KG1 (cell line): ENCODE measurements around the gene URGCP.
A peak's percentile ranks its signal among the peaks of the same experiment; 100 is the strongest.

ENCODE experiments used
- DNase-seq: peaks from one replicate; lab custom pipeline; 2025; lab: John Stamatoyannopoulos, UW

Gene URGCP

DNA sequence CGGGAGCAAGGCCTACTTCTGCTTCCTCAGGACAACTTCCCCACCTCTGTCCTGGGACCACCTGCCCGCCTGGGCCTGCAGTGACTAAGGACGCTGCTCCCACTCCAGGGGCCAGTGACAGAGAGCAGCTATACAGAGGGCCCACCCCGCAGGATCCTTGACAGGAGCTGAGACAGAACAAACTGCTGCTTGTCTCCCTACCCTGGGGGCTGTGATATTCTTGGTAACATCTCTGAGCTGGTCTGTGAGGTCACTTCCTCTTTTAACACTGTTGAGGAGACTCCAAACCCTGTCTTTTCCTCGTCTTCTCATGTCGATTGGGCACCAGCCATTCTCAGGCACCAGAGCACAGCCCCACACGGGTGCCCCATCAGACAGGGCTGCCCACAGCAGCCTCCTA, 30.2 kb downstream of the URGCP start:
- no peak for DNase-seq

DNA sequence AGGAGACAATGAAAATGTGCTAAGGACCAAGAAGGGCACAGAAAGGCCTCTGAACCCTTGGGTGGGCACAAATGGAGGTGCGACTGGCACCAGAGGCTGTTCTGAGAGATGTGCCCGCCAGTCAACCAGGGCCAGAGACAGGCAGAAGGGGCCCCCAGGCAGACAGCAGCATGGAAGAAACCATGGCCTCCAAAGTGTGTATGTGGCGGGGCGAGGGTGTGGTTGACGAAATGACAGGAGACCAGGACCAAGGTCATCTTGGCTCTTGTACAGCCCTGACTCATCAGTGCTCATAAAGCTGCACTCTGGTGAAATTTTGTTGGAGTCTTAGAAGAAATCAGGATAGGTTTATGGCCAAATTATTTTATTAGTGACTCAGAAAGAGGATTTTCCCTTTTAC, 33.1 kb downstream of the URGCP start:
- DNase-seq = no peak

DNA sequence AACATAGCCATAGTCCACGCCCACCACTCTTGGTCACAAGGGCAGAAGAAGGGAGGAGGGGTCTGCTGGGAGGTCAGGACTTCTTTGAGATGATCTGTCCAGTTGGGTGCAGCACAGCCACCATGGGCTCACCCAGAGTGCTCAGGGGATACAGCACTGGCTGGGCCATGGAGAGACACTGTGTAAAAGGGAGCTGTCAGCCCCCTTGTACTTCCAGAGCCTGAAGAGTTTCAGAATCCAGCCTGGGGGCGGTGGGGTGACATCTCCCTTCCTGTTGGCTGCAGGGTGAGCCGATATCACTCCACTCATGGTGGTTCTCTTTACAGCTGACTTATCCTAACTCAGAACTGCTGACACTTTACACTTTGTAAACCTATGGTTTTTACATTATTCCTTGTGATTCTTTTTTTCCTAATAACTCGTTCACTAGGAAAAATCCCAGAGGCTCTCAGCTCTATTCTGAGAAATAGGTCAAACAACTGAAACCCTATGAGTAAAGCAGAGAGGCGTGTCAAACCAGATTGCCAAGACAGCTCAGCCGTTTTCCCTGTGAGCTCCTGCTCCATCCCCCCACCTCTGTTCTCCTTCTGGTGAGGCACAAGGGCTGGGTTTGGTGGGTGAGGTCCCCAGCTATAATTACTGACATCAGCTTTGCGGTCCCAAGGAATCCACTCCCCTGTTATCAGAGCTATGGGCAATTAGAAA, 33.8 kb downstream of the URGCP start:
- DNase-seq = no peak

DNA sequence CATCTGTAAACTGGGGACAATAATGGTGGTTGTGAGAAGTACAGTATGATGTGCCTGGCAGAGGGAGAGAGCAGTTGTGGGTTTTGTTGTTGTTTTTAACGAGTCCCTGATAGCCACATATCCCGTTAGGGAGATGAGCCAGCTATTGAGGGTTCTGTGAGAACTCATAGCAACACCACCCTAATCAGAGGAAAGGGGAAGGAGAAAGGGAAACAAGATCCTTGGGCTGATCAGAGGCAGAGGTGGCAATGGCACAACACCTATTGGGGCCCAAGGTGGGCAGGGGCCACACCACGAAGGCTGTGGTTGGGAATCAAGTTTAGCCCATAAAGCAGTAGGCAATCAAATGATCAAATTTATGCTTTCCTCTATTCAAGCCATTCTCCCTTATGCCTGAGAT, 35.3 kb downstream of the URGCP start:
- no peak for DNase-seq

DNA sequence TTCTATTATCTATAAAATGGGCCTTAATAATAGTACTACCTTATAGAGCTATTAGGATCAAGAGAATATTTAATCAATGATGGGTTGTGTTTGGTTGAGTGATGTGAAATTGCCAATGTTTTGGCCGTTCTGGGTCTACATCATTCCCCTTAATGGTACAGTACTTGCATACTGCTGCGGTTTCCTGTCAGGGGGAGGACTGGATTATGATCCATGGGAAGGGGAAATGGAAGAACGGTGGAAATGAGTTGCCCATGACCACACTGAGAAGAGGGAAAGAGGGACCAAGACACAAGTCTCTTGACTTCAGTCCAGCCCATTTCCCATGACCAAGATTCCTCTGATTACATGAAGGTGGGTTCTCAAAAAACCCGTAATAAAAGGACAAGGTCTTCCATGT, 36.1 kb downstream of the URGCP start:
- no peak for DNase-seq

DNA sequence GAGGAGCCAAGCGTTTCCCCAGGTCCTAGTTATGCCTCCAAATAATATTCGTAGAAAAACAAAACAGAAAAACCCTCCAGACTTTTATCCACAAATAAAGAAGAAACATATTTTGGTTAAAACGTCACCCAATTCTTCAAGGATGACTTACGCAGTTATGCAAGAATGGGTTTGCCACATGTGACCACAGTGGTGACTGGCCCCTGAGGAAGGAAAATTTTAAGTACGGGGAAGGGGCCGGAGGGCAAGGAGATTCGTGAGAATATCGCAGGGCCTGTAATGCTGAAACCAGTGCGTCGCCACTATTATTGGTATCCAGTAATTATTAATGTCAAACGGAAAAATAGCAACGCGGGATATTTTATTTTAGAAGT, 36.5 kb downstream of the URGCP start:
- DNase-seq = no peak

DNA sequence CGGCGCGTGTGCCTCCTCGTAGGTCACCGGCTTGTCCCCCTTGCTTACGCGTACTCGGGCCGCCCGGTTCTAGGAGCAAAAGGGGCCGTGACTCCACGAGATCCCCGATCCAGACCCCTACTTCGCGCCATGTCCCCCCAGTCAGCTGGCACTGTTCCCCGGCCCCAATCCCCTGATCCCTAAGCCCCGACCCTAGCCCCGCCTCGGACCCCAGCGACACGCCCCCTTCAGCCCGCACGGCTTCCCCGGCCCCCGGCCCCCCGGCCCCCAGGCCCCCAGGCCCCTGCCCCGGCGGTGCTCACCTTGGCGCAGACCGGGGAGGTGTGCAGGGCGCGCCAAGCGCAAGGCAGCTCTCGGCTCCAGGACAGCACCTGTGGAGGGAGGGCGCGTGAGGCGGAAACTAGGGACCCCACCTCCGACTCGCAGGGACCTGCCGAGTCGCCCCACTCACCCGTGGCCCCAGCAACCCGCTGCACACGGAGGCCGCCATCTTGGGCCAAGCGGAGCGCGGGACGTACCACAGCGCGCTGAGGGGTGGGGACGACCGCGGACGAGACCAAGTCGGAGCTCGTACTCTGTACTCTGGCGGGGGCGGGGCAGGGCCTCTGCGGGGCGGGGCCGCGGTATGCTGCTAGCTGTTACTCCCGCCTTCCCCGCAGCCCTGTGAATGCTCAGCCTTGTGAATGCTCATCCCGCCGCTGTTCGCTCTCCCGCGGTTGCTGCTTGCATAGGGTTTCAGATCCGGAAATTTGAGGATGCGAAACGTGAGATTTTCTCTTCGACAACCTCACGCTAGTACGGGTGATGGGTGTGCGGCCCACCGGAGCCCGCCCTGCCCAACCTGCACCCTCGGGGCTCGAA, 37.2 kb downstream of the URGCP start, which contains the start of gene MRPS24:
Gene MRPS24 (minus strand): TSS at position 512 of the 861 bp plus-strand sequence. CDS start 22 bp downstream, at position 490.
- DNase-seq = peak; percentile 75

DNA sequence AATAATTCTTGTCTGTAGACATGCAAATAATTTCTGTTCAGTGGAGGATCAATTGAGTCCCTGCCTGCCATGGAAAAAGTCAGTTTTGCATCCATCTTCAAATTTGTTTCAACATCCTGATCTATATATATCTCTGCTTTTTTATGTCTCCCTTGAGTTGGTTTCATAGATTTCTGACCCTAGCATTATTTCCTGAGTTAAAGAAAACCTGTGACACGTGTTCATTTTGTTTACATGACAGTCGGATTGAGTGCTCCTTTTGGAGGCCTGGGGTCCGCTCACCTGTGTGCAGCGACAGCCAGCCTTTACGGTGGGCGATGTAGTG, 37.8 kb downstream of the URGCP start:
- DNase-seq = no peak

DNA sequence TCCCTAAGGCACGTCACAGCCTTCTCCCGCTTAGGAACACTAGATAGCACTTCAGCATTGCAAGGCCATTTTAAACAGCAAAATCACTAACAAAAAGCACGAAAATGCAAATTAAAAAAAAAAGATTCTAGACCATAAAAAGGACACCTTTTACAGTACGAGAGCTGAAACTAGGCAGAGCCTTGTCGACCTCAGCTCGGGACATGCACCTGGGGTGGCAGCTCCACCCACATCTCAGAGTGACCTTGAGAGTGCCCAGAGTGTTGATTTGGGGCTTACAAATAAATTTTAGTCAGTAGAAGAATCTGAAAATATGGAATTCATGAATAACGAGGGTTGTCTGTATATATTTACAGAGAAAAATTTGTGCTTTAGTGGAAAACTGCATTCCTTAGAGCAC, 38.2 kb downstream of the URGCP start:
- DNase-seq = no peak

DNA sequence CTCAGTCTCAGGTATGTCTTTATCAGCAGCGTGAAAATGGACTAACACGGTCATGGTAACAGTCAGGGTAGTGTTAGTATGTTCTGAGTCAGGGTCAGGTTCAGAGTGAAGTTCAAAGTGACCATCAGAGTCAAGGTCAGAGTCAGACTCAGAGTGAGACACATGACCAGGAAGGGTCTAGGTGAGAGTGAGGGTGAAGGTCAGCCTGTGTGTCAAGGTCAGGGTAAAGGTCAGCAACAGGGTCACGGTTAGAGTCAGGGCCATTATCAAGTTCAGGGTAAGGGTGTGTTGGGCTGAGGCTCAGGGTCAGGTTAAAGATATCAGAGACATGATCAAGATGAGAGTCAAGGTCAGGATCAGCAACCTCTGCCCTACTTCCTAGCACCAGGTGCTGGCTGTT, 41.1 kb downstream of the URGCP start:
- no peak for DNase-seq

DNA sequence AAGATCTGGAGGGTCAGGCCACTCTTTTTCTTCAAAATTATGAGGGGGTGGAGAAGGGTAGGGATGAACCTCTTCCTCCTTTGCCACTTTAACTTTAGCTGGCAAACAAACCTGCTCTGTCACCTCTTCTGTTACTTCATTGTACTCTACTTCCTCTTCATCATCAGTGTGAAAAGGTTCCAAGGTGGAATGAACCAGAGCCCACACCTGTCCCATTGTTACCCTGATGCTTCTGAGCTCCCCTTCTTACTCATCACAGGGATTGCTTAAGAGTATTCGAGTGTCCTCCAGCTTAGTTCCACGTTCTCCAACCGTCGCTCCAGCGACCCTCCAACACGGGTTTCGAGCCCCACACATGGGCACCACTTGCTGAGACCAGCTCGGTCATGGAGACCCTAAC, 42.3 kb downstream of the URGCP start:
- no peak for DNase-seq

DNA sequence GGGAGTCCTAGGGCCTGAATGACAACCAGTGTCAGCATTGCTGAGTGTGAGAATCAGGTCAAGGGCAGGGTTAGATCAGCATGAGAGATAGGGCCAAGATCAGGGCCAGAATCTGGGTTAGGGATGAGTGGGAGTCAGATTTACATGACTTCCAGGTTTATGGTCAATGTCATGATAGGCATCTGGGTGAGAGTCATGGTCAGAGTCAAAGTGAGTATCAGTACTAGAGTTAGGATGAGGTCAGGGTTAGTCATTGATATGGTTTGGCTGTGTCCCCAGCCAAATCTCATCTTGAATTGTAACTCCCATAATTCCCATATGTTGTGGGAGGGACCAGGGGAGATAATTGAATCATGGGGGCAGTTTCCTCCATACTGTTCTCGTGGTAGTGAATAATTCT, 49.4 kb downstream of the URGCP start:
- DNase-seq = no peak

DNA sequence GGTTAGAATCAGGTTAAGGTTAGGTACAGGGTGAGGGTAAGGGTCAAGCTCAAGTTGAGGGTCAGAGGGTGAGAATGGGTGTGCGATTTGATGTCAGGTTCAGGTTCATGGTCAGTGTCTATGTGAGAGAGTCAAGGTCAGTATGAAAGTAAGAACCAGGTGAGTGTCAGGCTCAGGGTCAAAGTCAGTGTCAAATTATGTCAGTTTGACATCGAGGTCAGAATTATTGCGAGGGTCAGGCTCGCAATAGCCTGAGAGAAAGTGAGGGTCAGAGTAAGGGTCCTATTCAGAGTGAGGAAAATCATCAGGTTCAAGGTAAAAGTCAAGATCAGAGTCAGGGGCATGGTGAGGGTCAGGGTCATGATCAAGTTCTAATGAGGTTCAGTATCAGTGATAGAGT, 50.1 kb downstream of the URGCP start:
- DNase-seq = no peak

DNA sequence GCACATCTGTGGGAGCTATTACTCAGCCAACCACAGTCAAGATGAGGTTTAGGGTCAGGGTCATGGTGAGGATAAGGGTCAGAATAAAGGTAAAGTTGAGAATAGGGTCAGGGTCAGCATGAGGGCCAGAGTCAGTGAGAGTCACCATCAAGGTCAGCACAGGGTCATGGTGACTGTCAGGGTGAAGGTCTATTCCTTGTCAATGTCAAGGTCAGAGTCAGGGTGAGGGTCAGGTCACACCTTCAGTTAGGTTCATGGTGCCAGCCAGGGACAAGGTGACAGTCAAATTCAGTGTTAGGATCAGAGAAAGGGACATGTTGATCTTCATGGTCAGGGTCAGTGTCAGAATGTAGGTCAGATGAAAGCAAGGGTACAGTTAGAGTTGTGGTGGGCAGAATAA, 51.2 kb downstream of the URGCP start:
- DNase-seq = no peak

DNA sequence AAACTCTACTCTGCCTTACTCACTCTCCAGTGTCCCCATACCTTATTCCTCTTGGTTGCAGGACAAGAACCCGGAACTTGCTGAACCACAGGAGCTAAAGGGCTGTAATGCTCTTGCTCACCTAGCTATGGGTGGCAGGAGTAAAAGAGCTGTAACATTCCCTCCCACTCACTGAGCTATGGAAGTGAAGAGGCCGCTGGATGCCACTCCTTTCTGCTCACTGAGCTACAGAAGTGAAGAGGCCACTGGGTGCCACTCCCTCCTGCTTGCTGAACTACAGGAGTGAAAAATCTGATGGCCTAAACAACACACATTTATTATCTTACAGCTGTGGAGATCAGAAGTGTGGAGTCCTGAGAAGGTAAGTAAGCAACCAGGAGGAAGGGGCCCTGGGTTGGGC, 54.6 kb downstream of the URGCP start:
- no peak for DNase-seq

DNA sequence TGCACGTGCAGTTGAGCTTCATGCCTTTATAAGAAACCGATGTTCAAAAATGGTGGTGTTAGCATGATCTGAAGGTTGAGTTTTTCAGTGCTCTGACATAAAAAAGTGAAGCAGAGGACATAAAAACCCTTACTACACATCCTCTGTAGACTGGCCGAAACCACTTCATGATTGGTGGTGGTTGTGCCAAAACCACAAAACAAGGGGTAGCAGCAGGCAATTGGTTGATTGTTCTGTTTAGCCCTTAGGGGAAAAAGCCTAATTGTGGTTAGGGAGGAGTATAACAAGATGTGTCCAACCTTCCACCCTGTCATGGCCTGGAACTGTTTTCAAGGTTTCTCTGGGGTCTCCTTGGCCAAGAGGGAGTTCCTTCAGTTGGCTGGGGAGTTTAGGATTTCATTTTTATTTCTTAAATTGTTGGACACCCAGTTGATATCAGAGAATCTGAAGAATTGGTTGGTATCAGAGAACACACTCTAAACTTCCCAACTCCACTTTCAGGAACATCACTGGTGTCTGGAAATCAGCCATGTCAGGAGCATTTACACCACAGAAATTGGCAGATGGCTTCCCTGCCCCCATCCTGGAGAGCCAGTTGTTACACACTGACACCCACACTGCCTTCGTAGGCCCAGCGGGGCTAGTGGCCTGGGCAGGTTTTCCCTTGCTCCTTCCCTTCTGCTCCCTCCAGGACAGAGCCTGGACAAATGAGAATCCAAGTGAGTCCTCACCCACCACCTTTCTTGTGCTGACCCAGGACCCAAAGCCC, 55.9 kb downstream of the URGCP start:
- DNase-seq = no peak

DNA sequence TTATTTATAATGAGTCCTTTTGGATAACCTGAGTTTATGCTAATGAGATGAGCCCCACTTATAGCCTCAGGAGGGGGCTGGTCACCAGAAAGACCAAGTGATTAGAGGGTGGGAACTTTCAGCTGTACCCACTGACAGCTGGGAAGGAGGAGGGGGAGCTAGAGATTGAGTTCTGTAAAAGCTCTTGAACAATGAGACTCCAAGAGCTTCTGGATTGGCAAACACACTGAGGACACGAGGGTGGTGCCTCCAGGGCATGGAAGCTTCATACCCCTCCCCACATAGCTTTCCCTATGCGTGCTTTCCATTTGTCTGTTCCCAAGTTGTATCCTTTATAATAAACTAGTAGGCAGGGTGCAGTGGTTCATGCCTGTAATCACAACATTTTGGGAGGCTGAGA, 57.3 kb downstream of the URGCP start:
- no peak for DNase-seq

DNA sequence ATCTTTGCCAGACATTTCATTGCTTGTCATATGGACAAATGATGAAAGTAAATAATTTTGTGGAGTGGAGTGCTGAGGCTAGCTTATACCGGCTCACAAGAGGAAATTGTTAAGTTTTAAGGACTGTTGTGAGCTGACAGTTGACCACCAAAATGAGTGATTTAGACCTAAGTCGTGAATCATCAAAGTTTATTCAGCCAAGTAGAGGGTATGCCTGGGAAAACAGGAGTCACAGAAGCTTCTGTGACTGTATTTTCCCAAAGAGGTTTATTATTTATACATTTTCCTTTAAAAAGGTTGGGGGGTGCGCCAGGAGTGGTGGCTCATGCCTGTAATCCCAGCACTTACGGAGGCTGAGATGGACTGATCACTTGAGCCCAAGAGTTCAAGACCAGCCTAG, 58.9 kb downstream of the URGCP start:
- no peak for DNase-seq

DNA sequence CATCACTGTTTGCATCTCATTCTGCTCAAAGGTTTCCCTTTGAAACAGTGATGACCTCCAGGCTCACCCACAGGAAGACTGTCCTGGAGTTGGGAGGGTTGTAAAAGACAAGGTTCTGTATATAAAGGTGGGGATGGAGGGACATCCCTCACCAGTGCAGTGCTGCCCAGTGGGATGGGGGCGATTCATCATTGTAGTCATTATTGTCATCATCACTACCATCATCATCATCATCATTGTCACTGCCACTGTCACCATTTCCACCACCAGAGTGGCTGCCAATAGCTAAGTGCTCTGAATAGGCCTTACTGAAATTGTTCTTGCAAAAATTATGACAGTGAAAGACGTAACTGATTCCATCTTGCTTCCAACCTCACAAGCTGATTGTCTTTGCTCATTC, 61.7 kb downstream of the URGCP start:
- no peak for DNase-seq

DNA sequence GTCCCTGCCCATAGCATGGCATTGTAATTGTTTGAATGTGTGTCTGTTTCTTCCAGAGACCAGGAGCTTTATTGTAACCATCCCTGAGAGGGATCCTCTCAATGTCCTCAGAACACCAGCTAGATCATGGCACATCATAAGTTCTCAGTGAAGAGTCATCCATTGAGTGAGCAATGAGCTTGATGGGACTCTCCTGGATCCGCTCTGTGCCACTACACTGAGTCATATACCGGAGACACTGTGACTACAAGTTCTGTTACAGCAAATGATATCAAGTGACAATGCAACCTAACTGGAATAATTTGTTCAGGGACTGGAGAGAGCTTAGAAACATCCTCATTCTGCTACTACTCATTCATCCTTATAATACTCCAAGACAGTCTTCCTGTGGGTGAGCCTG, 62.1 kb downstream of the URGCP start:
- DNase-seq = no peak

DNA sequence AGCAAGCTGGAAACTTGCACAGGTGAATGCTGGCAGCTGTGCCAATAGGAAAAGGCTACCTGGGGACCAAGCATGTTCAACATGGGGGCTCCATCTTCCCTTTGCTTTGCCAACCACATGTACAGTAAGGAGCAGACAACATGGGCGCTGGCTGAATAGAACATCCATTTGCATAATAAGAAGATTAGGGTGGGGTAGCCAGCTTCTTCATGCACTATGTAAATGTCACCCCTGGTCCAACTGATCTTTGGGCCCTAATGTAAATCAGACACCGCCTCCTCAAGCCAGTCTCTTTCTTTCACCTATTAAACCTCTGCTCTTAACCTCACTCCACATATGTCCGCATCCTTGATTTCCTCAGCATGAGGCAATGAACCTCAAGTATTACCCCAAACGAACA, 63.1 kb downstream of the URGCP start:
- no peak for DNase-seq

DNA sequence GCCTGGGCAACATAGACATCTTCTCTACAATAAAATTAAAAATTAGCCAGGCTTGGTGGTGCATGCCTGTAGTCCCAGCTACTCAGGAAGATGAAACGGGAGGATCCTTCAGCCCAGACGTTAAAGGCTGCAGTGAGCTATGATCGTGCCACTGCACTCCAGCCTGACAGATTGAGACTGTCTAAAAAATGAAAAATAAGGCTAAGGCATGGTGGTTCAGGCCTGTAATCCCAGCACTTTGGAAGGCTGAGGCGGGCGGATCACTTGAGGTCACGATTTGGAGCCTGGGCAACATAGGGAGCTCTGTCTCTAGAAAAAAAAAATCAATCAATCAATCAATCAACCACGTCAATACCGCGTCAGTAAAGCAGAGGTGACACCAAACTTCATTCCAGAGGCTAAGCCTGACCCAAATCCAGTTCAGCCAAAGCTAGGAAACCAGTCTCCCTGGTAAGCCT, 68.2 kb downstream of the URGCP start:
- no peak for DNase-seq
